ENCODE data around the gene NKIRAS2. TPM values are rescaled to one million over a fixed set of nuclear protein-coding genes. Genes with fewer than 3 reads are reported as not detected.

NKIRAS2 gene
- polyA plus RNA-seq, 1 donor (not counting 4 experiments of a cell fraction or from before 2014, with no cell fraction given) = 26.3 TPM

GRCh38 chr17:41976142-41976768 is 43.6 kb upstream of the NKIRAS2 start:
- DNase-seq (ENCODE audit: low read depth, low spot score) = no peak
- FAIRE-seq = no peak
- H3K4me3 ChIP-seq (ENCODE audit: control insufficient read depth in 2 of 3, extremely low read depth in 1 of 3, insufficient read depth in 2 of 3, low read depth in 1 of 3, low read length in 3 of 3) = no peak overlapping the region
- no peak overlapping the region for H3K27ac ChIP-seq (ENCODE audit: control insufficient read depth, insufficient read depth, low read length)
- no peaks in the 10 kb centered on the region for H4K20me1 ChIP-seq (ENCODE audit: control insufficient read depth, extremely low read depth, insufficient read depth, low read length)
- H3K36me3 ChIP-seq (ENCODE audit: control insufficient read depth in 2 of 2, extremely low read depth in 1 of 2, insufficient read depth in 2 of 2, low read length in 2 of 2) = peaks cover 44 to 48% of the 10 kb centered on the region in 2 experiments
- peaks cover 5% of the 10 kb centered on the region for H3K4me1 ChIP-seq (ENCODE audit: control insufficient read depth, extremely low read depth, insufficient read depth, low read length)
- dilution Hi-C loops (cut with MboI; ENCODE audit: extremely low pct_ligation_motif_present, low sequenced_read_pairs) = no loop called here
- H3K9ac ChIP-seq (ENCODE audit: control insufficient read depth, extremely low read depth, insufficient read depth, low read length) = no peak overlapping the region
- no peak overlapping the region for H2AFZ ChIP-seq (ENCODE audit: control insufficient read depth, low read length)
- no peaks in the 10 kb centered on the region for H3K27me3 ChIP-seq (ENCODE audit: control insufficient read depth, extremely low read depth, insufficient read depth, low read length)
- no peak overlapping the region for H3K4me2 ChIP-seq (ENCODE audit: control insufficient read depth, extremely low read depth, insufficient read depth, low read depth, low read length)
- no peak for TF ChIP-seq EZH2 (IDR thresholded peaks at IDR 0.05; ENCODE audit: low read length)
- TF ChIP-seq, protein P1, sequence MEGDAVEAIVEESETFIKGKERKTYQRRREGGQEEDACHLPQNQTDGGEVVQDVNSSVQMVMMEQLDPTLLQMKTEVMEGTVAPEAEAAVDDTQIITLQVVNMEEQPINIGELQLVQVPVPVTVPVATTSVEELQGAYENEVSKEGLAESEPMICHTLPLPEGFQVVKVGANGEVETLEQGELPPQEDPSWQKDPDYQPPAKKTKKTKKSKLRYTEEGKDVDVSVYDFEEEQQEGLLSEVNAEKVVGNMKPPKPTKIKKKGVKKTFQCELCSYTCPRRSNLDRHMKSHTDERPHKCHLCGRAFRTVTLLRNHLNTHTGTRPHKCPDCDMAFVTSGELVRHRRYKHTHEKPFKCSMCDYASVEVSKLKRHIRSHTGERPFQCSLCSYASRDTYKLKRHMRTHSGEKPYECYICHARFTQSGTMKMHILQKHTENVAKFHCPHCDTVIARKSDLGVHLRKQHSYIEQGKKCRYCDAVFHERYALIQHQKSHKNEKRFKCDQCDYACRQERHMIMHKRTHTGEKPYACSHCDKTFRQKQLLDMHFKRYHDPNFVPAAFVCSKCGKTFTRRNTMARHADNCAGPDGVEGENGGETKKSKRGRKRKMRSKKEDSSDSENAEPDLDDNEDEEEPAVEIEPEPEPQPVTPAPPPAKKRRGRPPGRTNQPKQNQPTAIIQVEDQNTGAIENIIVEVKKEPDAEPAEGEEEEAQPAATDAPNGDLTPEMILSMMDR (optimal IDR thresholded peaks at IDR 0.05 in 1 of 3, IDR thresholded peaks at IDR 0.05 in 1 of 3, conservative IDR thresholded peaks at IDR 0.05 in 1 of 3; ENCODE audit: extremely low read depth in 1 of 3, insufficient read depth in 2 of 3, low read length in 3 of 3) = no peak
- H3K9me3 ChIP-seq (ENCODE audit: control insufficient read depth, low read depth, low read length) = no peaks in the 10 kb centered on the region
- peaks cover 3% of the 10 kb centered on the region for H3K79me2 ChIP-seq (ENCODE audit: control insufficient read depth, insufficient read depth, low read length)
- H3K9me1 ChIP-seq (ENCODE audit: control insufficient read depth, extremely low read depth, insufficient read depth, low read length) = no peaks in the 10 kb centered on the region

DNA sequence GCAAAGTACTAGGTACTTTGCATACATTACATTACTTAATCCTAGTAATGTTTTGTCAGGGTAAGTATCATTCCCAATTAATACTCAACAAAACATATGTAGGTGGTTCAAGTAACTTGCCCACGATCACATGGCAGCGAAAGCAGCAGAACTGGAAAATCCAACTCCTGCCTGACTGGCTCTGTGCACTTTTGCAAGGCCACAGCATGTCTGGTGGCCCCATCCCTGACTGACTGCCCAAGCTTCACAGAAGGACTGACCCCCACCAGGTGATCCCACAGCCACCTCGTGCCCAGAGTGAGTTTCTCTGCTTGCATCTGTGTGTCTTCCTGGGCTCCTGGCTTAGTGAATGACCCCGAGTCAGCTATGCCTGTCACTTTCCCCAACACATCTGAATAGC is 41.9 kb upstream of the NKIRAS2 start:
- dilution Hi-C loops (cut with MboI; ENCODE audit: extremely low pct_ligation_motif_present, low sequenced_read_pairs) = no loop called here
- Histone ChIP-seq H3K79me2 (ENCODE audit: control insufficient read depth, insufficient read depth, low read length) (no peaks in the 10 kb centered on the region), H3K4me1 (ENCODE audit: control insufficient read depth, extremely low read depth, insufficient read depth, low read length) (peaks cover 5% of the 10 kb centered on the region), H3K36me3 (ENCODE audit: control insufficient read depth in 2 of 2, extremely low read depth in 1 of 2, insufficient read depth in 2 of 2, low read length in 2 of 2) (peaks cover 47 to 48% of the 10 kb centered on the region in 2 experiments), H3K9ac (ENCODE audit: control insufficient read depth, extremely low read depth, insufficient read depth, low read length) (no peak overlapping the region), H3K27ac (ENCODE audit: control insufficient read depth, insufficient read depth, low read length) (no peak overlapping the region), H3K4me3 (ENCODE audit: control insufficient read depth in 2 of 3, extremely low read depth in 1 of 3, insufficient read depth in 2 of 3, low read depth in 1 of 3, low read length in 3 of 3) (no peak overlapping the region), H3K9me1 (ENCODE audit: control insufficient read depth, extremely low read depth, insufficient read depth, low read length) (no peaks in the 10 kb centered on the region), H3K9me3 (ENCODE audit: control insufficient read depth, low read depth, low read length) (no peaks in the 10 kb centered on the region), H3K27me3 (ENCODE audit: control insufficient read depth, extremely low read depth, insufficient read depth, low read length) (no peaks in the 10 kb centered on the region), H3K4me2 (ENCODE audit: control insufficient read depth, extremely low read depth, insufficient read depth, low read depth, low read length) (no peak overlapping the region), H2AFZ (ENCODE audit: control insufficient read depth, low read length) (no peak overlapping the region), H4K20me1 (ENCODE audit: control insufficient read depth, extremely low read depth, insufficient read depth, low read length) (no peaks in the 10 kb centered on the region)
- TF ChIP-seq, protein P1 (optimal IDR thresholded peaks at IDR 0.05 in 1 of 3, IDR thresholded peaks at IDR 0.05 in 1 of 3, conservative IDR thresholded peaks at IDR 0.05 in 1 of 3; ENCODE audit: extremely low read depth in 1 of 3, insufficient read depth in 2 of 3, low read length in 3 of 3) = no peak
- TF ChIP-seq EZH2 (IDR thresholded peaks at IDR 0.05; ENCODE audit: low read length) = no peak
- no peak for DNase-seq (ENCODE audit: low read depth, low spot score)
- no peak for FAIRE-seq
